ENCODE data around the gene VWCE. TPM values are rescaled to one million over a fixed set of nuclear protein-coding genes. Genes with fewer than 3 reads are reported as not detected.
"Not testable (repeated sequence)": the region's sequence is repeated elsewhere in the genome, so short reads cannot be mapped to it uniquely, and the experiment has no call there.

The VWCE gene
- polyA plus RNA-seq, 1 donor (not counting 4 experiments of a cell fraction or from before 2014, with no cell fraction given), result 0.30 TPM

GRCh38 chr11:61248071-61248470 is 47.0 kb downstream of the VWCE start:
- DNase-seq (ENCODE audit: low read depth, low spot score); H3K27me3 ChIP-seq (ENCODE audit: control insufficient read depth, extremely low read depth, insufficient read depth, low read length); H4K20me1 ChIP-seq (ENCODE audit: control insufficient read depth, extremely low read depth, insufficient read depth, low read length); H3K9me3 ChIP-seq (ENCODE audit: control insufficient read depth, low read depth, low read length); H2AFZ ChIP-seq (ENCODE audit: control insufficient read depth, low read length); dilution Hi-C loops (cut with MboI; ENCODE audit: extremely low pct_ligation_motif_present, low sequenced_read_pairs); FAIRE-seq; H3K9me1 ChIP-seq (ENCODE audit: control insufficient read depth, extremely low read depth, insufficient read depth, low read length); H3K27ac ChIP-seq (ENCODE audit: control insufficient read depth, insufficient read depth, low read length); H3K9ac ChIP-seq (ENCODE audit: control insufficient read depth, extremely low read depth, insufficient read depth, low read length); H3K4me1 ChIP-seq (ENCODE audit: control insufficient read depth, extremely low read depth, insufficient read depth, low read length); H3K36me3 ChIP-seq (ENCODE audit: control insufficient read depth in 2 of 2, extremely low read depth in 1 of 2, insufficient read depth in 2 of 2, low read length in 2 of 2); H3K4me2 ChIP-seq (ENCODE audit: control insufficient read depth, extremely low read depth, insufficient read depth, low read depth, low read length); H3K79me2 ChIP-seq (ENCODE audit: control insufficient read depth, insufficient read depth, low read length); H3K4me3 ChIP-seq (ENCODE audit: control insufficient read depth in 2 of 3, extremely low read depth in 1 of 3, insufficient read depth in 2 of 3, low read depth in 1 of 3, low read length in 3 of 3): not testable (repeated sequence)

- H2AFZ ChIP-seq (ENCODE audit: control insufficient read depth, low read length); H3K27ac ChIP-seq (ENCODE audit: control insufficient read depth, insufficient read depth, low read length); H3K36me3 ChIP-seq (ENCODE audit: control insufficient read depth in 2 of 2, extremely low read depth in 1 of 2, insufficient read depth in 2 of 2, low read length in 2 of 2); H4K20me1 ChIP-seq (ENCODE audit: control insufficient read depth, extremely low read depth, insufficient read depth, low read length); H3K79me2 ChIP-seq (ENCODE audit: control insufficient read depth, insufficient read depth, low read length); DNase-seq (ENCODE audit: low read depth, low spot score); FAIRE-seq; H3K27me3 ChIP-seq (ENCODE audit: control insufficient read depth, extremely low read depth, insufficient read depth, low read length); H3K4me2 ChIP-seq (ENCODE audit: control insufficient read depth, extremely low read depth, insufficient read depth, low read depth, low read length); dilution Hi-C loops (cut with MboI; ENCODE audit: extremely low pct_ligation_motif_present, low sequenced_read_pairs); H3K9me1 ChIP-seq (ENCODE audit: control insufficient read depth, extremely low read depth, insufficient read depth, low read length); H3K4me1 ChIP-seq (ENCODE audit: control insufficient read depth, extremely low read depth, insufficient read depth, low read length); H3K9me3 ChIP-seq (ENCODE audit: control insufficient read depth, low read depth, low read length); H3K9ac ChIP-seq (ENCODE audit: control insufficient read depth, extremely low read depth, insufficient read depth, low read length); H3K4me3 ChIP-seq (ENCODE audit: control insufficient read depth in 2 of 3, extremely low read depth in 1 of 3, insufficient read depth in 2 of 3, low read depth in 1 of 3, low read length in 3 of 3): not testable (repeated sequence)
These were observed 49.7 kb downstream of the VWCE start for GRCh38 chr11:61245284-61245964.

GRCh38 chr11:61241526-61241925 is 53.6 kb downstream of the VWCE start:
- H3K4me3 ChIP-seq (ENCODE audit: control insufficient read depth in 2 of 3, extremely low read depth in 1 of 3, insufficient read depth in 2 of 3, low read depth in 1 of 3, low read length in 3 of 3); H3K36me3 ChIP-seq (ENCODE audit: control insufficient read depth in 2 of 2, extremely low read depth in 1 of 2, insufficient read depth in 2 of 2, low read length in 2 of 2); H3K79me2 ChIP-seq (ENCODE audit: control insufficient read depth, insufficient read depth, low read length); H2AFZ ChIP-seq (ENCODE audit: control insufficient read depth, low read length); dilution Hi-C loops (cut with MboI; ENCODE audit: extremely low pct_ligation_motif_present, low sequenced_read_pairs); H3K4me2 ChIP-seq (ENCODE audit: control insufficient read depth, extremely low read depth, insufficient read depth, low read depth, low read length); H3K27ac ChIP-seq (ENCODE audit: control insufficient read depth, insufficient read depth, low read length); H3K9me1 ChIP-seq (ENCODE audit: control insufficient read depth, extremely low read depth, insufficient read depth, low read length); H4K20me1 ChIP-seq (ENCODE audit: control insufficient read depth, extremely low read depth, insufficient read depth, low read length); H3K9ac ChIP-seq (ENCODE audit: control insufficient read depth, extremely low read depth, insufficient read depth, low read length); DNase-seq (ENCODE audit: low read depth, low spot score); H3K4me1 ChIP-seq (ENCODE audit: control insufficient read depth, extremely low read depth, insufficient read depth, low read length); H3K27me3 ChIP-seq (ENCODE audit: control insufficient read depth, extremely low read depth, insufficient read depth, low read length); H3K9me3 ChIP-seq (ENCODE audit: control insufficient read depth, low read depth, low read length); FAIRE-seq: not testable (repeated sequence)

GRCh38 chr11:61240875-61241274 is 54.2 kb downstream of the VWCE start, which contains the start of gene PGA5:
Gene PGA5, plus strand, starts transcription at chr11:61241175. Its CDS starts 52 bp downstream, at chr11:61241227.
- H3K79me2 ChIP-seq (ENCODE audit: control insufficient read depth, insufficient read depth, low read length); H3K9me1 ChIP-seq (ENCODE audit: control insufficient read depth, extremely low read depth, insufficient read depth, low read length); H3K36me3 ChIP-seq (ENCODE audit: control insufficient read depth in 2 of 2, extremely low read depth in 1 of 2, insufficient read depth in 2 of 2, low read length in 2 of 2); H3K4me2 ChIP-seq (ENCODE audit: control insufficient read depth, extremely low read depth, insufficient read depth, low read depth, low read length); H3K27ac ChIP-seq (ENCODE audit: control insufficient read depth, insufficient read depth, low read length); H3K27me3 ChIP-seq (ENCODE audit: control insufficient read depth, extremely low read depth, insufficient read depth, low read length); H3K4me3 ChIP-seq (ENCODE audit: control insufficient read depth in 2 of 3, extremely low read depth in 1 of 3, insufficient read depth in 2 of 3, low read depth in 1 of 3, low read length in 3 of 3); H3K9ac ChIP-seq (ENCODE audit: control insufficient read depth, extremely low read depth, insufficient read depth, low read length); H3K4me1 ChIP-seq (ENCODE audit: control insufficient read depth, extremely low read depth, insufficient read depth, low read length); FAIRE-seq; H3K9me3 ChIP-seq (ENCODE audit: control insufficient read depth, low read depth, low read length); DNase-seq (ENCODE audit: low read depth, low spot score); H4K20me1 ChIP-seq (ENCODE audit: control insufficient read depth, extremely low read depth, insufficient read depth, low read length); H2AFZ ChIP-seq (ENCODE audit: control insufficient read depth, low read length); dilution Hi-C loops (cut with MboI; ENCODE audit: extremely low pct_ligation_motif_present, low sequenced_read_pairs): not testable (repeated sequence)

- H3K9me3 ChIP-seq (ENCODE audit: control insufficient read depth, low read depth, low read length); H3K4me2 ChIP-seq (ENCODE audit: control insufficient read depth, extremely low read depth, insufficient read depth, low read depth, low read length); dilution Hi-C loops (cut with MboI; ENCODE audit: extremely low pct_ligation_motif_present, low sequenced_read_pairs); H3K9ac ChIP-seq (ENCODE audit: control insufficient read depth, extremely low read depth, insufficient read depth, low read length); H3K79me2 ChIP-seq (ENCODE audit: control insufficient read depth, insufficient read depth, low read length); H3K36me3 ChIP-seq (ENCODE audit: control insufficient read depth in 2 of 2, extremely low read depth in 1 of 2, insufficient read depth in 2 of 2, low read length in 2 of 2); H3K4me1 ChIP-seq (ENCODE audit: control insufficient read depth, extremely low read depth, insufficient read depth, low read length); DNase-seq (ENCODE audit: low read depth, low spot score); H3K9me1 ChIP-seq (ENCODE audit: control insufficient read depth, extremely low read depth, insufficient read depth, low read length); H2AFZ ChIP-seq (ENCODE audit: control insufficient read depth, low read length); FAIRE-seq; H4K20me1 ChIP-seq (ENCODE audit: control insufficient read depth, extremely low read depth, insufficient read depth, low read length); H3K27ac ChIP-seq (ENCODE audit: control insufficient read depth, insufficient read depth, low read length); H3K27me3 ChIP-seq (ENCODE audit: control insufficient read depth, extremely low read depth, insufficient read depth, low read length); H3K4me3 ChIP-seq (ENCODE audit: control insufficient read depth in 2 of 3, extremely low read depth in 1 of 3, insufficient read depth in 2 of 3, low read depth in 1 of 3, low read length in 3 of 3): not testable (repeated sequence)
These were observed 54.8 kb downstream of the VWCE start for GRCh38 chr11:61240288-61240687.

Data from keratinocyte (primary cell).